HepG2 (cell line): Measurements from ENCODE around the gene AQP5.

Experiments used
- CTCF ChIP-seq: sonication (generic); formaldehyde crosslinking; IDR thresholded peaks from 2 replicates; pipeline ENCODE4 v1.5.0; 2020; ENCODE audit warnings: mild to moderate bottlenecking, missing genetic modification reagents, moderate library complexity
- EZH2 ChIP-seq: conservative IDR thresholded peaks from 2 replicates; pipeline ENCODE4 v1.6.1; 2012; ENCODE audit warnings: mild to moderate bottlenecking, low read depth, low read length, moderate library complexity
- MAX ChIP-seq: IDR thresholded peaks from 2 replicates; pipeline ENCODE4 v1.6.1; 2012; ENCODE audit warnings: inconsistent platforms
- TCF7L2 ChIP-seq: IDR thresholded peaks from 2 replicates; pipeline ENCODE4 v1.6.1; 2011; ENCODE audit warnings: mild to moderate bottlenecking, low read depth, low read length, moderate library complexity
- ZNF230 ChIP-seq: sonication (generic); formaldehyde crosslinking; IDR thresholded peaks from 2 replicates; pipeline ENCODE4 v1.4.0; 2020; ENCODE audit warnings: mild to moderate bottlenecking, missing genetic modification reagents
- ZNF616 ChIP-seq: sonication (generic); formaldehyde crosslinking; IDR thresholded peaks from 2 replicates; pipeline ENCODE4 v1.5.0; 2020; ENCODE audit warnings: low read depth, mild to moderate bottlenecking, missing genetic modification reagents
- ZNF768 ChIP-seq: sonication (generic); formaldehyde crosslinking; IDR thresholded peaks from 2 replicates; pipeline ENCODE4 v1.4.0; 2020; ENCODE audit warnings: missing genetic modification reagents

GRCh38 chr12:49955899-49956662 lies 5.6 kb upstream of the AQP5 start:
- TF ChIP-seq TCF7L2 (no peak), ZNF616 (CRISPR knock-in tag) (no peak), MAX (no peak), CTCF (CRISPR knock-in tag) (no peak), ZNF230 (no peak), EZH2 (no peak), ZNF768 (CRISPR knock-in tag) (no peak)
